LNCaP clone FGC (cell line): ENCODE measurements around the gene ZFP90.
"Not testable (repeated sequence)": the region's sequence is repeated elsewhere in the genome, so short reads cannot be mapped to it uniquely, and the experiment has no call there.

Experiments
- DNase-seq: peaks from one replicate; pipeline ENCODE4 v3.0.0-alpha.2; 2011; ENCODE audit warnings: low read depth
- H3K4me3 ChIP-seq: 2 replicates; pipeline ENCODE4 v1.5.1; 2011; ENCODE audit warnings: mild to moderate bottlenecking, low read depth, low read length, control low read depth
- TF ChIP-seq, protein P1 (sequence below): IDR thresholded peaks from 2 replicates; pipeline ENCODE4 v1.5.1; 2012; ENCODE audit warnings: mild to moderate bottlenecking; ENCODE audit not compliant: control insufficient read depth, insufficient read depth; ENCODE audit errors: extremely low read depth

Gene ZFP90

GRCh38 chr16:68548947-68549346, 9.9 kb downstream of the ZFP90 start:
- TF ChIP-seq, protein P1, sequence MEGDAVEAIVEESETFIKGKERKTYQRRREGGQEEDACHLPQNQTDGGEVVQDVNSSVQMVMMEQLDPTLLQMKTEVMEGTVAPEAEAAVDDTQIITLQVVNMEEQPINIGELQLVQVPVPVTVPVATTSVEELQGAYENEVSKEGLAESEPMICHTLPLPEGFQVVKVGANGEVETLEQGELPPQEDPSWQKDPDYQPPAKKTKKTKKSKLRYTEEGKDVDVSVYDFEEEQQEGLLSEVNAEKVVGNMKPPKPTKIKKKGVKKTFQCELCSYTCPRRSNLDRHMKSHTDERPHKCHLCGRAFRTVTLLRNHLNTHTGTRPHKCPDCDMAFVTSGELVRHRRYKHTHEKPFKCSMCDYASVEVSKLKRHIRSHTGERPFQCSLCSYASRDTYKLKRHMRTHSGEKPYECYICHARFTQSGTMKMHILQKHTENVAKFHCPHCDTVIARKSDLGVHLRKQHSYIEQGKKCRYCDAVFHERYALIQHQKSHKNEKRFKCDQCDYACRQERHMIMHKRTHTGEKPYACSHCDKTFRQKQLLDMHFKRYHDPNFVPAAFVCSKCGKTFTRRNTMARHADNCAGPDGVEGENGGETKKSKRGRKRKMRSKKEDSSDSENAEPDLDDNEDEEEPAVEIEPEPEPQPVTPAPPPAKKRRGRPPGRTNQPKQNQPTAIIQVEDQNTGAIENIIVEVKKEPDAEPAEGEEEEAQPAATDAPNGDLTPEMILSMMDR = no peak
- H3K4me3 ChIP-seq = no peak overlapping the region

GRCh38 chr16:68553186-68553585, 14.1 kb downstream of the ZFP90 start:
- TF ChIP-seq, protein P1 = no peak
- no peak overlapping the region for H3K4me3 ChIP-seq
- DNase-seq = no peak

More at GRCh38 chr16:68548947-68549346, 9.9 kb downstream of the ZFP90 start:
- no peak for DNase-seq

GRCh38 chr16:68560341-68560740, 21.2 kb downstream of the ZFP90 start:
- not testable (repeated sequence) for H3K4me3 ChIP-seq, DNase-seq

DNA sequence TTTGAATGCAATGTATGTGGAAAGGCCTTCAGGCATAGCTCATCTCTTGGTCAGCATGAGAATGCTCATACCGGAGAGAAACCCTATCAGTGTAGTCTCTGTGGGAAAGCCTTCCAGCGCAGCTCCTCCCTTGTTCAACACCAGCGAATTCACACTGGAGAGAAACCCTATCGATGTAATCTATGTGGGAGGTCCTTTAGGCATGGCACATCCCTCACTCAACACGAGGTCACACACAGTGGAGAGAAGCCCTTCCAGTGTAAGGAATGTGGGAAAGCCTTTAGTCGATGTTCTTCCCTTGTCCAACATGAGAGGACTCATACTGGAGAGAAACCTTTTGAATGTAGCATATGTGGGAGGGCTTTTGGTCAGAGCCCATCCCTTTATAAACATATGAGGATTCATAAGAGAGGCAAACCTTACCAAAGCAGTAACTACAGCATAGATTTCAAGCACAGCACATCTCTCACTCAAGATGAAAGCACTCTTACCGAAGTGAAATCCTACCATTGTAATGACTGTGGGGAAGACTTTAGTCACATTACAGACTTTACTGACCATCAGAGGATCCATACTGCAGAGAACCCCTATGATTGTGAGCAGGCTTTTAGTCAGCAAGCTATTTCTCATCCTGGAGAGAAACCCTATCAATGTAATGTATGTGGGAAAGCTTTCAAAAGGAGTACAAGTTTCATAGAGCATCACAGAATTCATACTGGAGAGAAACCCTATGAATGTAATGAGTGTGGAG, 24.7 kb downstream of the ZFP90 start:
- TF ChIP-seq, protein P1 = no peak
- DNase-seq = no peak
- H3K4me3 ChIP-seq = no peak overlapping the region

DNA sequence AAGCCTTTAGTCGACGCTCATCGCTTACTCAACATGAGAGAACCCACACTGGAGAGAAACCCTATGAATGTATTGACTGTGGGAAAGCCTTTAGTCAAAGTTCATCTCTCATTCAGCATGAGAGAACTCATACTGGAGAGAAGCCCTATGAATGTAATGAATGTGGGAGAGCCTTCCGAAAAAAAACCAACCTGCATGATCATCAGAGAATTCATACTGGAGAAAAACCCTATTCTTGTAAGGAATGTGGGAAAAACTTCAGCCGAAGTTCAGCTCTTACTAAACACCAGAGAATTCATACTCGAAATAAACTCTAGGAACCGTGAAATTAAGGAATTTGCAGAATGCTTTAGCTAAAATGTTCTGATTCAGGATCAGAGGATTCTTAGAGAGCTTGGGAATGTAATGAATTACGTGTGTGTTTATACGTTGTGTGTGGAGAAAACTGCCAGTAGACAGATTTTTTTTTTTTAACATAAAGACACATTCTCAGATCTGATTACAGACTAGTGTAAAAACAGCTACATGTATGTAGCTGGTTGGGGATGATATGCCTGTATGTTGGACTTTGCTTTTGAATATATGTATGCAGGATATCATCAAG, 25.4 kb downstream of the ZFP90 start:
- peak; percentile 14 for DNase-seq
- TF ChIP-seq, protein P1 = no peak

DNA sequence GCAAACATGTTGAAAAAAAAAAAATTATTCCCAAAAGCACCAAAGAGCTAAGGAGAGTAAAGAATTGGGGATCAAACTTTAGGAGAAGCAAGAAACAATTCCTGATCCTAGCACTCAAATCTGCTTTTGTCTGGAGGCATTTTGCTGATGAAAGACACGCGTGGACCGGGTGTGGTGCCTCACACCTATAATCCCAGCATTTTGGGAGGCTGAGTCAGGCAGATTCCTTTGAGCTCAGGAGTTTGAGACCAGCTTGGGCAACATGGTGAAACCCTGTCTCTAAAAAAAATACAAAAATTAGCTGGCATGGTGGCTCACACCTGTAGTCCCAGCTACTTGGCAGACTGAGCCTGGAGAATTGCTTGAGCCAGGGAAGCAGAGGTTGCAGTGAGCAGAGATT, 35.4 kb downstream of the ZFP90 start:
- no peak overlapping the region for H3K4me3 ChIP-seq
- DNase-seq = no peak
- TF ChIP-seq, protein P1 = no peak

More for the DNA sequence above, 25.4 kb downstream of the ZFP90 start:
- no peak overlapping the region for H3K4me3 ChIP-seq

- DNase-seq = no peak
- no peak overlapping the region for H3K4me3 ChIP-seq
- TF ChIP-seq, protein P1 = no peak
Measured at GRCh38 chr16:68575082-68575481, 36.0 kb downstream of the ZFP90 start.
